Gastrocnemius medialis (tissue), 4 donors: ENCODE data around the gene PSMA6.

ENCODE experiments used
- POLR2A ChIP-seq, 2 donors: fragments of 450-650 bp; IDR thresholded peaks; one replicate each; pipeline ENCODE4 v1.6.1; 2017; ENCODE audit warnings: antibody characterized with exemption in 2 of 2, mild to moderate bottlenecking in 2 of 2, moderate library complexity in 2 of 2
- TF ChIP-seq, protein P1 (sequence below), 5 experiments: fragments of 450-650 bp in 3 of 5; fragments of 200-600 bp in 2 of 5; sonication (generic) in 2 of 5; IDR thresholded peaks in 4 of 5; conservative IDR thresholded peaks in 1 of 5; 1 replicate in 4 of 5; 2 replicates in 1 of 5; pipeline ENCODE4 v1.5.1; 2016 to 2019; ENCODE audit warnings: antibody characterized with exemption in 5 of 5, mild to moderate bottlenecking in 3 of 5, moderate library complexity in 3 of 5

DNA sequence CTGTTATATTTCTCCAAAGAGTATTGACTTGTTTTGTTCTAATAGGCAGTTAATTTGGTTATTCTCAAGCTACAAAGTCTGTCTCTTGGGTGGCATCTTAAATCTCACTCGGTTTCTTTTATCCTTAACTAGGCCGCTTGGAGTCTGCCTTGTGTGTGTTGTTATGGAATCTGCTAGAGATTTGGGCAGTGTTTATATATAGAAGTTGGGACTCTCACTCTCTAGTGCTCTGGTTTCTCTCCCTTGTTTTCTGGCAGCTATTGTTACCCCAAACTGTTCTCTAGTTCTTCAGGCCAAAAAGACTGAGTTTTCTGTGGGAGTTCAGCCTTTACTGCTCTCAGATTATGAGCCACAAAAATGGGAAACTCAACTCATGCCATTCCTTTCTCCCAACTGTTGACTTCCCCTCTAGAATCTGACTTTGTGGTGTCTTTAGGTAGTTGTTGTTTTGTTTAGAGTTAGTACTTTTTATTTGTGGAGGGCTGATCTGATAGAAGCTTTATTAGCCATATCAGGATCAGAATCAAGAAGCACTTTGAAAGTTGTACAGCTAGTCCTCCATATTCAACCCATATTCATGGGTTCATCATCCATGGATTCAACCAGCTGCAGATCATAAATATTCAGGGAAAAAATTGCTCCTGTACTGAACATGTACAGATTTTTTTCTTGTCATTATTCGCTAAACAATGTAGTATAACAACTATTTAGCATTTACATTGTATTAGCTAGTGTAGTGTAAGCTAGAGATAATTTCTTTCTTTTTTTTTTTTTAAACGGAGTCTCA is 11.2 kb downstream of the PSMA6 start:
- TF ChIP-seq, protein P1, sequence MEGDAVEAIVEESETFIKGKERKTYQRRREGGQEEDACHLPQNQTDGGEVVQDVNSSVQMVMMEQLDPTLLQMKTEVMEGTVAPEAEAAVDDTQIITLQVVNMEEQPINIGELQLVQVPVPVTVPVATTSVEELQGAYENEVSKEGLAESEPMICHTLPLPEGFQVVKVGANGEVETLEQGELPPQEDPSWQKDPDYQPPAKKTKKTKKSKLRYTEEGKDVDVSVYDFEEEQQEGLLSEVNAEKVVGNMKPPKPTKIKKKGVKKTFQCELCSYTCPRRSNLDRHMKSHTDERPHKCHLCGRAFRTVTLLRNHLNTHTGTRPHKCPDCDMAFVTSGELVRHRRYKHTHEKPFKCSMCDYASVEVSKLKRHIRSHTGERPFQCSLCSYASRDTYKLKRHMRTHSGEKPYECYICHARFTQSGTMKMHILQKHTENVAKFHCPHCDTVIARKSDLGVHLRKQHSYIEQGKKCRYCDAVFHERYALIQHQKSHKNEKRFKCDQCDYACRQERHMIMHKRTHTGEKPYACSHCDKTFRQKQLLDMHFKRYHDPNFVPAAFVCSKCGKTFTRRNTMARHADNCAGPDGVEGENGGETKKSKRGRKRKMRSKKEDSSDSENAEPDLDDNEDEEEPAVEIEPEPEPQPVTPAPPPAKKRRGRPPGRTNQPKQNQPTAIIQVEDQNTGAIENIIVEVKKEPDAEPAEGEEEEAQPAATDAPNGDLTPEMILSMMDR (IDR thresholded peaks at IDR 0.05 in 4 of 5, conservative IDR thresholded peaks at IDR 0.05 in 1 of 5), result no peak
- TF ChIP-seq POLR2A (IDR thresholded peaks at IDR 0.05), result no peak
